Fibroblast of skin of left quadriceps (primary cell): ENCODE results near the gene ACSM2B.
"Not testable (repeated sequence)": the region's sequence is repeated elsewhere in the genome, so short reads cannot be mapped to it uniquely, and the experiment has no call there.

Experiments used
- DNase-seq, 2 experiments: peaks; one replicate each; pipeline ENCODE4 v3.0.0-alpha.2; 2013; ENCODE audit warnings: low read depth in 2 of 2

The ACSM2B gene, protein sequence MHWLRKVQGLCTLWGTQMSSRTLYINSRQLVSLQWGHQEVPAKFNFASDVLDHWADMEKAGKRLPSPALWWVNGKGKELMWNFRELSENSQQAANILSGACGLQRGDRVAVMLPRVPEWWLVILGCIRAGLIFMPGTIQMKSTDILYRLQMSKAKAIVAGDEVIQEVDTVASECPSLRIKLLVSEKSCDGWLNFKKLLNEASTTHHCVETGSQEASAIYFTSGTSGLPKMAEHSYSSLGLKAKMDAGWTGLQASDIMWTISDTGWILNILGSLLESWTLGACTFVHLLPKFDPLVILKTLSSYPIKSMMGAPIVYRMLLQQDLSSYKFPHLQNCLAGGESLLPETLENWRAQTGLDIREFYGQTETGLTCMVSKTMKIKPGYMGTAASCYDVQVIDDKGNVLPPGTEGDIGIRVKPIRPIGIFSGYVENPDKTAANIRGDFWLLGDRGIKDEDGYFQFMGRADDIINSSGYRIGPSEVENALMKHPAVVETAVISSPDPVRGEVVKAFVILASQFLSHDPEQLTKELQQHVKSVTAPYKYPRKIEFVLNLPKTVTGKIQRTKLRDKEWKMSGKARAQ

DNA sequence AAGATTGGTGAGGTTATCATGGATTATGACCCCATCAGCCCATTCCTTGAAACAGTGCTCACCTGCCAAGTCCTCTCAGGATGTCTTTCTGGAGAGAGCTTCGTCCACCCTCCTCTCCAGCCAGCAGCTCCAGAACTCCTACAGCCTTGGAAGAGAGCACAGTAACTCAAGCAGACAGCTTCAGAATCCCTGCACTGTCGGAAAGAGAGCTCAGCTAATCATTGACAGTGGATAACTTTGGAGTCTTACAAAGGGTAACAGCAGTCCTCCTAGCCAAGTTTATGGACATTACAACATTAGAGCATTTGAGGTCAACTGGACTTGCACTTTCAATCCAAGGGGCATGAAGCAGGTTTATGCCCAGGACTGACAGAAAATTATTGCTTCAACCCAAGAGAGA lies at the start of gene ACSM2B:
ACSM2B (minus strand) TSS at position 223 of the 400 bp plus-strand sequence. CDS start 11,522 bp downstream, outside the sequence.
- not testable (repeated sequence) for DNase-seq

DNA sequence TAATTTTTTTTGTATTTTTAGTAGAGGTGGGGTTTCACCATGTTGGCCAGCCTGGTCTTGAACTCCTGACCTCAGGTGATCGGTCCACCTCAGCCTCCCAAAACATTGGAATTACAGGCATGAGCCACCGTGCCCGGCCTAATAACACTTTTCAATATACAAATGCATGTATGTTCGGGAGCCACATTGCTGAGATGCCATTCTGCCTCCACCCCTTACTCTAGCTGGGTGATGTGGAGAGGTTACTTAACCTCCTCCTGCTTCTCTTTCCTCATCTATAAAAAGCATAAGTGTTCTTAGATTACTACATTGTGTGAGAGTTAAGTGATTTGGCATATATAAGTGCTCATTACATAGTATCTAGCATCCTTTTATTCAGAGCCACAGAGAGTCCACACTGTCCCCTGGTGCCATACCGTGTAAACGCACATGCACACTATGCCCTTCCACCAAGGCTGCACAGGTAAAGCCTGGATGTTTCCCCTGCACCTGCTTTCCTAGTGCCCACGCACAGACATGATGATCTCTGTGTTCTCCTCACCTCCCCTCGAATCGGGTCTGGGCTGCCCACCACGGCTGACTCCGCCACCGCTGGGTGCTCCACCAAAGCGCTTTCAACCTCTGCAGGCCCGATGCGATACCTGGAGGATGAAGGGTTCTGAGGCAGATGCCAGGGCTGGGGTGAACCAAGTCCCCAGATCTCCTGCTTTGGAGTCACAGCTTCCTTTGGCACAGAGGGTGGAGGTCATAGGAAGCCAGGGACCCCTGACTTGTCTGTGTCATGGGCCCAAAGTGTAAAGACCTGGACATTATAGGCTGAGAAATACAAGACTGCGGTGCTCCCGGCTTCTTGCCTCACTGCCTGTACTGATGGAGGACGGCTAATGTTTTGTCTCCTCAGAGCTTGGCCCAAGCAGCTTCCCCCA lies 49.0 kb upstream of the ACSM2B start:
- no peak for DNase-seq

DNA sequence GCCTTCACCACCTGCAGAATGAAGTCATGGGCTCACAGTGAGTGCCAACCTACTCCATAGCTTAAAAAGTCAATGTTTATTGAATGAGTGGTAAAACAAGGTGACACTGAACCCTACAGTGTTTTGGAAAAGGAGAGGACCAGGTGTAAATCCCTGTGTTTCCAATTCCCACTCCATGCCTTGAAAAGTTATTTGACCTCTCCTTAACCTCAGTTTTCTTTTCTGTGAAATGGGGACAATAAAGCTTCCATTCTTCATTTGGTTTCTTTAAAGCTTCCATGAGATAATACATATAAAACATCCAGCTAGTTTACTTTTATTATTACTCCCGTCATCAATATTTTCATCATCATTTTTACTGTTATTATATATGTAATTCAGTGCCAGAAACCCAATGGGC lies 48.0 kb upstream of the ACSM2B start:
- DNase-seq, result no peak

- DNase-seq, result no peak
Observed at GRCh38 chr16:20622498-20622870, 46.3 kb upstream of the ACSM2B start.

DNA sequence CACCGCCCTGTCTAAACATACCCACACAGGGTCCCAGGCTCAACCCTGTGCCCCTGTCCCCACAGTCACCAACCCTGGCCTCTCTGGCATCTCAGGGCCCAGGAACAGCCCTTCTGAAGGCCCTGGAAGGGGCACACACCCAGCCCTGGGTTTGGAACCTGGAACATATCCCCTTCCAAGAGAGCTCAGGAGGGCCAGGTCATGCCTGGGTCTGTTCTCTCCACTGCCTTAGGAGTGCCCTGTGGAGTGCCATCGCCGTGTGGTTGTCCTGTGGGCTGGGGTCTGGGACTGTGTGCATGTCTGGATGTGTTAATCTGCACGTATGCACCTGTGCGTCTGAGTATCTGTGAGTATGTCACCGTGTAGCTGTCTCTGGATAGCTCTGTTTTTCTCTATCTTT lies 45.2 kb upstream of the ACSM2B start:
- DNase-seq, result no peak

GRCh38 chr16:20620770-20621169 lies 44.6 kb upstream of the ACSM2B start:
- no peak for DNase-seq

DNA sequence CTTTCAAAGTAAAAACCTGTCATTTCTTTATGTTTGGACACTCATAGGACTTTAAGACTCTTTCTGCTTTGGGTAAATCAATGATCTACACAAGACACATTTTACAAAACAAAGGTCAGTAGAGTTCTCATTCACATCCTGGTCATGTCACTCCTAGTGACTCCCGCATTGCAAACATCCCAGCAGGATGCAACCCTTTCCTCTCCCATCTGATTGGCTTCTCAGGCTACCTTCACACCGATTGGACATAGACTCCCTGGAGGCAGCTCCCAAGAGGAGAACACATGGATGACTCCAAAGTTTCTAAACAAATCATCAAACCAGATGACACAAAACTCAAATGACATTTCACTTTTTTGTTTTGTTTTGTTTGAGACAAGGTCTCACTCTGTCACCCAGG lies 43.8 kb upstream of the ACSM2B start:
- DNase-seq, result no peak

DNA sequence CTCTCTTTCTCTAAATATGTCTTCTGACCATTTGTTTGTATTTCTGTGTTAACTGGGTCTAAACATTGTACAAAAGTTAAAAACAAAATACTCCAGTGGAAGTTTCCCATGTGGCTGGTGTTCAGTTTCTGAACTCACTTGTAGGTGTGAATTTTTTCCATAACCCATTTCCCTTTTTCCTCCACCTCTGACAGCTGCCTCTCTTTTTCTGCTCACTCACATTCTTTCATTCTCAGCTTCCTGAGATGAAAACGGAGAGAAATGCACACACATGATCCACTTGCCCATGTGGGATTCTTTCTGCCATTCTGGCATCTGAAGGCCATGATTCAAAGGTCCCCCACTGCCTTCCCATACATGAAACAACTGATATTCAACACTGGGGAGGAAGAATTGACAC lies 41.1 kb upstream of the ACSM2B start:
- DNase-seq, result no peak

- DNase-seq, result no peak
Observed at GRCh38 chr16:20614186-20615141, 38.3 kb upstream of the ACSM2B start.

DNA sequence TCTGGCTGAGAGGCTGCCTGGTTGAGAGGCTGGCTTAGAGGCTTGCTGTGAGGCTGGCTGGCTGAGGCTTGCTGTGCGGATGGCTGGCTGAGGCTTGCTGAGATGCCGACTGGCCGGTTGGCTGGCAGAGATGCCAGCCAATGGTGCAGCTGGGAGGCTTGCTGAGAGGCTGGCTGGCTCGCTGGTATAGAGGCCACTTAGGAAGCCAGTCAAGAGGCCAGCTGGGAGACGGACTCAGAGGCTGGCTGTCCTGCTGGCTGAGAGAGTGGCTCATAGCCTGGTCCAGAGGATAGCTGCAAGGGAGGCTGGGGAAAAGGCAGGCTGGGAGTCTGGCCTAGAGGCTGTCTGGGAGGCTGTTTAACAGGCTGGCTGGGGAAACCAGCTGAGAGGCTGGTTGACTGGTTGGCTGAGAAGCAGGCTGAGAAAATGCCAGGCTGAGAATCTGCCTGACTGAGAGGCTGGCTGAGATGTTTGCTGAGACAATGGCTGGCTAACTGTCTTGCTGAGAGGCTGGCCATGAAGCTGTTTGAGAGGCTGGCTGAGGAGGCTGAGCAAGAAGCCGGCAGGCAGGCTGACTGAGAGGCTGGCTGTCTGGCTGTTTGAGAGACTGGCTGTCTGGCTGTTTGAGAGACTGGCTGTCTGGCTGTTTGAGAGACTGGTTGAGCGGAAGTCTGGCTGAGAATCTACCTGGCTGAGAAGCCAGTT lies 37.5 kb upstream of the ACSM2B start:
- no peak for DNase-seq

DNA sequence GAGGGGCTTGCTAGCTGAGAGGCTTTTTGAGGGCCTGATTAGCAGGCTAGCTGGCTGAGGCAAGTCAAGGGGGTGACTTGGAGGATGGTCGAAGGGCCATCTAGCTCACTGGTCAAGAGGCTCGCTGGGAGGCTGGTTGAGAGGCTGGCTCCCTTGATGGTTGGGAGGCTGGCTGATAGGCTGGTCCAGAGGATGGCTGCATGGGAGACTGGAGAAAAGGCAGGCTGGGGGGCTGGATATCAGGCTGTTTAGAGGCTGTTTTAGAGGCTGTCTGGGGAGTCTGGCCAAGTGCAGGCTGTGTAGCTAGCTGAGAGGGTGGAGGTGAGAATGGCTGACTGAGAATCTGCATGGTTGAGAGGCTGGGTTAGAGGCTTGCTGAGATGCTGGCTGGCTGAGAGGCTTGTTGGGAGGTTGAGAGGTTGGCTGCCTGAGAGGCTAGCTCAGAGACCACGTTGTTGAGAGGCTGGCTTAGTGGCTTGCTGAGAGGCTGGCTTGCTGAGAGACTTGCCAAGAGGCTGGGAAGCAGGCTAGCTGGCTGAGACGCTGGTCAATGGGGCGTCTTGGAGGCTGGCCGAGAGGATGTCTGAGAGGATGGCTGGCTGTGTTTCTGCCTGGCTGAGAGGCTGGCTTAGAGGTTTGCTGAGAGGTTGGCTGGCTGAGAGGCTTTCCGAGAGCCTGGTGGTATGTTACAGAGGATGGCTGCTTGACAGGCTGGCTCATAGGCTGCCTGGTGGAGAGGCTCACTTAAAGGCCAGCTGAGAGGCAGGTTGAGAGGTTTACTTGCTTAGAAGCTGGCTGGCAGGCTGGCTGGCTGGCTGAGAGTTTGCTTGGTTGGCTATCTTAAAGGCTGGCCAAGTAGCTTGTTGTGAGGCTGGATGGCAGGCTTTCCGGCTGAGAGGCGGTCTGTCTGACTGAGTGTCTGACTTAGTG lies 36.6 kb upstream of the ACSM2B start:
- no peak for DNase-seq

DNA sequence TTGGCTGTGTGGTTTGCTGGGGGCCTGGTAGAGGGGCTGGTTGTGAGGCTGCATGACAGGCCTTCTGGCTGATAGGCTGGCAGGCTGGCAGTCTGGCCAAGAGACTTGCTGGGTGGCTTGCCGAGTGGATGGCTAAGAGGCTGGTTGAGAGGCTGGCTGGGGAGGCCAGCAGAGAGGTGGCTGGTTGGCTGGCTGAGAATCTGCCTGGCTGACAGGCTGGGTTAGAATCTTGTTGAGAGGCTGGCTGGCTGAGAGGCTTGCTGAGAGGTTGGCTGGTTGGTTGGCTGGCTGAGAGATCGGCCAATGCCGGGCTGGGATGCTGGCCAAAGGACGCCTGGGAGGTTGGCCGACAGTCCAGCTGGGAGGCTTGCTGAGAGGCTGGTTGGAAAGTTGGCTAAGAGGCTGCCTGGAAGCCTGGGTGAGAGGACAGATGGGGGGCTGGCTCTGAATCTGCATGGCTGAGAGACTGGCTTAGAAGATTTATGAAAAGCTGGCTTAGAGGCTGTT lies 35.9 kb upstream of the ACSM2B start:
- DNase-seq, result no peak

DNA sequence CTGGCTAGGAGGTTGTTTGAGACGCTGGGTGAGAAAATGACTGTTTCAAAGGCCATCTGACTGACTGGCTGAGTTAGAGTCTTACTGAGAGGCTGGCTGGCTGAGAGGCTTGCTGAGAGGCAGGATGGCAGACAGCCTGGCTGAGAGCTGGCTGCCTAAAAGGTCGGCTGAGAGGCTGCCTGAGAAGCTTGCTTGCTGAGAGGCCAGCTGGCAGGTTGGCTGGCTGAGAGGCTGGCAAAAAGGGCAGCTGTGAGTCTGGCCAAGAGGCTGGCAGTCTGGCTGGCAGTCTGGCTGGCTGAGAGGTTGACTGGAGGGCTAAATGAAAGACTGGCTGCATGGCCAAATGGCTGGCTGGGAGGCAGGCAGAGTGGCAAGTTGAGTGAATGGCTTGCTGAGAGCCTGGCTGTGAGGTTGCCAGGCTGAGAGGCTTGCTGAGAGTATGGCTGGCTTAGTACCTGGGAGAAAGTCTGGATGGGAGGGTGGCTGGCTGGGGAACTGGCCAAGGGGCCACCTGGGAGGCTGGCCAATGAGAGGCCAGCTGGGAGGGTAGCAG lies 35.3 kb upstream of the ACSM2B start:
- no peak for DNase-seq

GRCh38 chr16:20610892-20611349 lies 34.8 kb upstream of the ACSM2B start:
- no peak for DNase-seq

- no peak for DNase-seq
Observed at GRCh38 chr16:20610211-20610891, 34.2 kb upstream of the ACSM2B start.

- DNase-seq, result not testable (repeated sequence)
Observed at GRCh38 chr16:20602205-20602604, 26.0 kb upstream of the ACSM2B start.

GRCh38 chr16:20599475-20599874 lies 23.3 kb upstream of the ACSM2B start:
- DNase-seq, result not testable (repeated sequence)

DNA sequence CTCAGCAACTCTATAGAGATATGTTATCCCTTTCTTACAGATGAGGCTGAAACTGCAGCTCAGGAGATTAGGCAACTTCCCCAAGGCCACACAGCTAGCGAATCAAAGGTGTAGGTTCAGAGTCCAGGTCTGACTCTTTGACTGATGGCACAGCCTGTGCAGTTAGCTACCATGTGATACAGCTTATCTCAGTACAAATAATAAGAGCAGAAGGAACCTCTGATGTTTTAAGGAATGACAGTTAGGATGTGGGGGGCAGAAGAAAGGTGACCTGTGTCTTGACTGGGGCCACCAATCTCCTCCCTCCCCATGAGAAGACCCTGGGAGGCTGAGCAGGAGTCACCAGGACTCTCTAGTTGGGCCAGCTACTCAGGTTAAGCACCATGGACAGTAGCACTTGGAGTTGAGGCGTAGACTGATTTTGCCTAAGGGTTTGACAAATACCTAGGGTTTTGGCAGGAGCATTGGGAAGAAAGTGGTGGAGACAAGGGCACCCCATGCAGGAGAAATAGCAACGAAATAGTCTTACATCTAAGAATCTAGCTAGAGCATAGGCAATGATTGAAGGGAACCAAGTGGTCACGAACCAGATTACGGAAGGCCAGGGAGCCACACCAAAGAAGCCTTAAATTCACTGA lies 22.8 kb upstream of the ACSM2B start:
- DNase-seq, result no peak
